HEK293T (cell line): ENCODE results near the gene ME3.

Experiments used
- CTCF ChIA-PET: fragments of 350-600 bp; formaldehyde crosslinking; extraction: SDS; loops from one replicate; lab custom pipeline; 2021; ENCODE audit warnings: antibody characterized with exemption, inconsistent platforms; lab: Yijun Ruan, JAX
- POLR2A ChIA-PET: fragments of 350-600 bp; formaldehyde crosslinking; extraction: SDS; loops from one replicate; lab custom pipeline; 2020; ENCODE audit warnings: antibody characterized with exemption, inconsistent platforms; lab: Yijun Ruan, JAX
- DNase-seq: peaks from one replicate; pipeline ENCODE4 v3.0.0; 2012; ENCODE audit warnings: mixed read lengths; ENCODE audit errors: extremely low spot score
- ARNT ChIP-seq: fragments of 450-650 bp; IDR thresholded peaks from 2 replicates; pipeline ENCODE4 v1.6.1; 2017; ENCODE audit warnings: mild to moderate bottlenecking
- BHLHE40 ChIP-seq: fragments of 450-650 bp; IDR thresholded peaks from 2 replicates; pipeline ENCODE4 v1.6.1; 2016; ENCODE audit warnings: mild to moderate bottlenecking, moderate library complexity, borderline replicate concordance
- CTBP1 ChIP-seq: fragments of 450-650 bp; IDR thresholded peaks from 2 replicates; pipeline ENCODE4 v1.6.1; 2016; ENCODE audit warnings: borderline replicate concordance
- ELF4 ChIP-seq: fragments of 450-650 bp; IDR thresholded peaks from 2 replicates; pipeline ENCODE4 v1.6.1; 2017; ENCODE audit warnings: antibody characterized with exemption
- FOXA1 ChIP-seq: fragments of 450-650 bp; IDR thresholded peaks from 2 replicates; pipeline ENCODE4 v1.6.1; 2016; ENCODE audit warnings: mild to moderate bottlenecking
- FOXK2 ChIP-seq: fragments of 450-650 bp; IDR thresholded peaks from 2 replicates; pipeline ENCODE4 v1.6.1; 2016; ENCODE audit warnings: mild to moderate bottlenecking
- FOXM1 ChIP-seq: fragments of 450-650 bp; IDR thresholded peaks from 2 replicates; pipeline ENCODE4 v1.6.1; 2017; ENCODE audit warnings: mild to moderate bottlenecking, borderline replicate concordance
- HDGF ChIP-seq: fragments of 450-650 bp; IDR thresholded peaks from 2 replicates; pipeline ENCODE4 v1.6.1; 2017; ENCODE audit warnings: antibody characterized with exemption, borderline replicate concordance
- L3MBTL2 ChIP-seq: fragments of 450-650 bp; conservative IDR thresholded peaks from 2 replicates; pipeline ENCODE4 v1.6.1; 2016; ENCODE audit warnings: mild to moderate bottlenecking
- LEF1 ChIP-seq: fragments of 450-650 bp; IDR thresholded peaks from 2 replicates; pipeline ENCODE4 v1.6.1; 2017; ENCODE audit warnings: mild to moderate bottlenecking, borderline replicate concordance
- NFRKB ChIP-seq: fragments of 450-650 bp; IDR thresholded peaks from 2 replicates; pipeline ENCODE4 v1.6.1; 2016; ENCODE audit warnings: mild to moderate bottlenecking, moderate library complexity
- PKNOX1 ChIP-seq: fragments of 450-650 bp; IDR thresholded peaks from 2 replicates; pipeline ENCODE4 v1.6.1; 2016
- SP1 ChIP-seq: fragments of 450-650 bp; IDR thresholded peaks from 2 replicates; pipeline ENCODE4 v1.6.1; 2017
- SUZ12 ChIP-seq: fragments of 450-650 bp; IDR thresholded peaks from 2 replicates; pipeline ENCODE4 v1.6.1; 2016; ENCODE audit warnings: mild to moderate bottlenecking
- TARDBP ChIP-seq: fragments of 450-650 bp; IDR thresholded peaks from 2 replicates; pipeline ENCODE4 v1.6.1; 2016
- ZNF384 ChIP-seq: fragments of 450-650 bp; IDR thresholded peaks from 2 replicates; pipeline ENCODE4 v1.6.1; 2016

Gene ME3

DNA sequence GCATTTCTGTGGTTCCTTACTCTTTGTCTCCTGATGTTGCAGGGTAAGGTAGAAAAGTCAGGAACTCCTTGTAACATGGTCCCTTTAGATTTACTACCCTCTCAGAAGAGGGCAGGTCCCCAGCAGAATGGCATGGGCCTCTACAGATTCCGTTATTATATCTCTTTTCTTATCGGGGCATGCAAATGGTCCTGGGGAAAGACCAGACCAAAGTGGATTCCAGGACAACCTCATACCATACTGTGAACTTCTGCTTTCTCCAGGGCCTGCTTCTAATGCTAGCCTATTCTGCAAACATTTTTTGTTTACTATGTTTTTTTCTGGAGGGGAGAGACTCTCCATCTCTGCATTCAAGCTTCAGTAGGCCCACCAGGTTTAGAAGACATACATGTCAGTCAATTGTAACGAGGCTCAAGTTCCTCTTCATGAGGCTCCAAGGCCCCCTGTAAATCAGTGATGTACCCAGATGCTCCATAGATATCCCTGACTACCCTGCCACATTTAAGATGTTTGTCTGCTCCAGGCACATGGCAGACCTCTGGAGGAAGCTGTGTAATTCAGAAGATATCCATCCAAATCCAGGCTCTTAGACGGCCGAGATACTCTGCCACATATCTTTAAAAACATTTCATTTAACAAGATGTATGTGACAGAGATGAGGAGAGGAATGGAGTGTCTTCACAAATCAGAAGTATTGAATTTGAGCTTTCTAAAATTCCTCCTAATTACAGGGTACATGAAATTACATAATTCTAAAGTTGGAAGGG is 8.5 kb upstream of the ME3 start:
- ChIA-PET CTCF (no interaction called here), POLR2A (no interaction called here)
- no peak for DNase-seq
- no peak for TF ChIP-seq CTBP1
- no peak for TF ChIP-seq FOXM1
- TF ChIP-seq L3MBTL2, result no peak

- no peak for TF ChIP-seq FOXA1
- no peak for TF ChIP-seq NFRKB
- TF ChIP-seq PKNOX1, result no peak
- no peak for TF ChIP-seq FOXK2
- no peak for TF ChIP-seq ARNT
- no peak for TF ChIP-seq HDGF
- TF ChIP-seq FOXM1, result no peak
- no peak for TF ChIP-seq BHLHE40
- TF ChIP-seq ELF4, result no peak
- TF ChIP-seq SUZ12, result no peak
- no peak for TF ChIP-seq ZNF384
- TF ChIP-seq LEF1, result no peak
- no peak for TF ChIP-seq SP1
- no peak for TF ChIP-seq TARDBP
- no peak for DNase-seq
- CTCF ChIA-PET, result interaction anchor here (0.9 to 1.5 kb wide), 5 partner anchors 19 to 124 kb away, joined by 3 to 5 read pairs (median 3); no protein-coding TSS in a partner anchor
- POLR2A ChIA-PET, result interaction anchor here (0.8 to 1.1 kb wide), 2 partner anchors 60 to 115 kb away, joined by 3 to 6 read pairs; no protein-coding TSS in a partner anchor
Measured at GRCh38 chr11:86678823-86679222, 6.4 kb upstream of the ME3 start.

DNA sequence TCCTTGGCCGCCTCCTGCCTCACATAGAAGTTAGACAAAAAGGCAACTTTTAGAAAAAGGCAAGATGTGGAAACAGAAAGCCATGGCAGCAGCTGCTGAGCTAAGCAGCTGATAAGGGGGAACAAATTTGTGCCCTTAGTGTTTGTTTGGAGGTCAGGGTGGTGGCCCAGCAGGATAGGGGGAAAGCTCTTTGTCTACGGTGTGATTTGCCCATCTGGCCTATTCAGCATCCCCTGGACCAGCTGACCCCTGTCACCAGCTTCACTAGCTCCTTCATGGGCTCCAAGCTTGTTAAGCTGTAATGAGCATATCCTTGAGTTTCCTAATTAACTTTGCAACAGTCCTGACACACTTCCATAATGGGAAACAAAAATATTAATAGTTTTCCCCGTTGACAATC is 5.9 kb upstream of the ME3 start:
- no peak for DNase-seq
- ChIA-PET CTCF (interaction anchor here (0.9 to 1.4 kb wide), 4 partner anchors 19 to 83 kb away, joined by 3 to 5 read pairs (median 4); no protein-coding TSS in a partner anchor), POLR2A (interaction anchor here (1.1 kb wide), 1 partner anchor 61 kb away, joined by 6 read pairs; no protein-coding TSS in a partner anchor)
- no peak for TF ChIP-seq L3MBTL2

GRCh38 chr11:86676533-86677154 is 4.2 kb upstream of the ME3 start:
- TF ChIP-seq TARDBP (no peak), SP1 (no peak), L3MBTL2 (no peak), FOXM1 (no peak), NFRKB (no peak), PKNOX1 (no peak), FOXK2 (no peak), FOXA1 (no peak), ZNF384 (no peak), HDGF (no peak), CTBP1 (no peak), SUZ12 (no peak)
- ChIA-PET POLR2A (no interaction called here), CTCF (interaction anchor here (0.6 to 1.3 kb wide), 4 partner anchors 9 to 117 kb away, joined by 3 to 5 read pairs (median 3); no protein-coding TSS in a partner anchor)
- DNase-seq, result peak; percentile 78

- DNase-seq, result no peak
- POLR2A ChIA-PET, result no interaction called here
- CTCF ChIA-PET, result interaction anchor here (0.6 to 1.3 kb wide), 4 partner anchors 9 to 118 kb away, joined by 3 to 5 read pairs (median 3); no protein-coding TSS in a partner anchor
- TF ChIP-seq SUZ12 (no peak), TARDBP (no peak), ARNT (no peak), NFRKB (no peak), FOXA1 (no peak), CTBP1 (no peak), LEF1 (no peak), BHLHE40 (no peak), HDGF (no peak), ZNF384 (no peak), ELF4 (no peak), SP1 (no peak), FOXM1 (no peak), PKNOX1 (no peak), FOXK2 (no peak), L3MBTL2 (no peak)
Measured at GRCh38 chr11:86676010-86676409, 3.6 kb upstream of the ME3 start.

- TF ChIP-seq SUZ12 (no peak), FOXA1 (no peak), TARDBP (no peak), BHLHE40 (no peak), PKNOX1 (no peak), L3MBTL2 (no peak), ELF4 (no peak), FOXM1 (no peak), HDGF (no peak), FOXK2 (no peak), ZNF384 (no peak), ARNT (no peak)
- CTCF ChIA-PET, result no interaction called here
- no peak for DNase-seq
- POLR2A ChIA-PET, result no interaction called here
Measured at GRCh38 chr11:86675017-86675416, 2.6 kb upstream of the ME3 start.
